Measurements from ENCODE around the gene MYO9A. TPM values are rescaled to one million over a fixed set of nuclear protein-coding genes. Genes with fewer than 3 reads are reported as not detected.

MYO9A gene
- total and polyA plus RNA-seq, 10 of the 15 experiments (the other 5 are each of a cell fraction or from before 2014, with no cell fraction given), result 3.3 to 25.3 (median 12.2) TPM

GRCh38 chr15:72078887-72079286 is 39.1 kb downstream of the MYO9A start (continued):
- no peak for TF ChIP-seq ZBTB4 (CRISPR knock-in tag; IDR thresholded peaks at IDR 0.05)
- TF ChIP-seq CUX1 (IDR thresholded peaks at IDR 0.05; ENCODE audit: insufficient replicate concordance, low read depth, low read length), result no peak
- no peak for TF ChIP-seq TCF12 (IDR thresholded peaks at IDR 0.05; ENCODE audit: low read depth, low read length)
- no peak for TF ChIP-seq STAT1 (conservative IDR thresholded peaks at IDR 0.05)
- peak; percentile 82 for TF ChIP-seq NR2F1 (conservative IDR thresholded peaks at IDR 0.05)
- TF ChIP-seq SMARCA5 (IDR thresholded peaks at IDR 0.05), result no peak
- TF ChIP-seq PML (IDR thresholded peaks at IDR 0.05; ENCODE audit: low read length), result no peak
- TF ChIP-seq PBX3 (IDR thresholded peaks at IDR 0.05; ENCODE audit: insufficient replicate concordance, low read depth, low read length), result no peak
- TF ChIP-seq ZNF274 (IDR thresholded peaks at IDR 0.05; ENCODE audit: insufficient read depth, insufficient read length), result no peak
- no peak for TF ChIP-seq EGR1 (IDR thresholded peaks at IDR 0.05; ENCODE audit: borderline replicate concordance in 1 of 2, low read depth in 2 of 2, low read length in 2 of 2)
- TF ChIP-seq PRDM15 (CRISPR knock-in tag; IDR thresholded peaks at IDR 0.05), result no peak
- no peak for TF ChIP-seq ZNF207 (IDR thresholded peaks at IDR 0.05; ENCODE audit: borderline replicate concordance)
- no peak for TF ChIP-seq MTA3 (IDR thresholded peaks at IDR 0.05; ENCODE audit: borderline replicate concordance, low read length)
- 0 out of 2 replicates have a peak, but pooled peaks have one; percentile 32 for TF ChIP-seq BMI1 (IDR thresholded peaks at IDR 0.05; ENCODE audit: borderline replicate concordance)
- no peak for TF ChIP-seq MYC (IDR thresholded peaks at IDR 0.05; ENCODE audit: insufficient read depth, insufficient read length, insufficient replicate concordance, low read length, severe bottlenecking)
- TF ChIP-seq CHD4 (IDR thresholded peaks at IDR 0.05), result no peak
- no peak for TF ChIP-seq CEBPB (IDR thresholded peaks at IDR 0.05; ENCODE audit: borderline replicate concordance in 1 of 2, low read depth in 2 of 2, low read length in 2 of 2)
- no peak for TF ChIP-seq TBL1XR1 (IDR thresholded peaks at IDR 0.05; ENCODE audit: low read depth, low read length)

Data from GM12878 (cell line).